GM21825 (cell line): ENCODE data around the gene S100A7A.

ENCODE experiments used
- ATAC-seq: cut with Tn5 transposase; IDR thresholded peaks from one replicate; pipeline ENCODE4 v1.9.1; 2021; ENCODE audit warnings: mild to moderate bottlenecking, moderate library complexity; ENCODE audit not compliant: unreplicated experiment

The S100A7A gene

DNA sequence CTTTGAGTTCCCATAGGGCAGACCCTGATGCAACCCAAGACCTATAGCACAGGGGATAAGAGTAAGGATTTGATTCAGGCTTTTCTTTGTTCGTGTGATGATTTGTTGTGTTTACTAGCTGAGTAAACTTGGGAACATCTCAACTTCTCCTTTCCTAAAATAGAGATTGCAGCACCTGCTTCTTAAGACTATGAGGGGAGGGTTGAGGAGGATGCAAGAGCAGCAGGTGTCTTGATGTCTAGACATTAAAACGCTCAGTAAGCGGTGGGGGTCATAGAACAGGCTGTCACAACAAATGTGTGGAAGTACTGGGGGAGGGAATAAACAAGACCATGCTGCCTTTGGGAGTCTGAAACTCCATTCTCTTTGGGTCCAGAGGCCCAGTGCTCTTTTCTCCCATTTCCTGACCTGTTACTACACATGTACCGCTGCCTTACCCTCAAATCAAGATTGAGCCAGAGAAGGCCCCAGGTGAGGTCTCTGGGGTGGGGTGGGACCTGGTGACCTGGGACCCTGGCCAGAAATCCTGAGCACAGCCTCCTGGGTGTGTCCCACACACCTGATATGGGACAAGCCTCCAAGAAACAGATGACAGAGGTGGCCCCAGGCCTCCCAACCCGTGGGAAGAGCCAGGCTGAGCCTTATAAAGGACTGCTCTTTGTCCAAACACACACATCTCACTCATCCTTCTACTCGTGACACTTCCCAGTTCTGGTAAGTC is at the start of gene S100A7A:
Gene S100A7A, plus strand, starts transcription at position 671 of the 721 bp plus-strand sequence. CDS start 1,563 bp downstream, outside the sequence.
- ATAC-seq, result no peak

DNA sequence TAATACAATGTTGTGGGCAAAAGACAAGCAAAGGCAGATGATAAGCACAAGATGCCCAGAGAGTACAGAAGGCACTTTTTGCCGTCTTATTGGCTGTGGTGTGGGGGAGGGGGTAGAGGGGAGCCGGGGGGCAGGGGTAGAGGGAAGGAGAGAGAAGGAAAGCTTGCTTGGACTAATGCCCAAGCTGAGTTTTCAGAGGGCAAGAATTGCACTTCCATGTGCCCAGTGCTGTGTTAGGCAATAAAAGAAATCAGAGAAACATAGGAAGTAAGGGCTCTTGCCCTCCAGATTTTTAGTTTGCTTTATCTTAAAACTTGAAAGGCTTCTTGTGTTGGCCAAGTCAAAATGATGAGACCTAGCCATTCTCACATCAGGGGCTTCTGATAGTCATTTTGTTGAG is 49.2 kb upstream of the S100A7A start:
- no peak for ATAC-seq

DNA sequence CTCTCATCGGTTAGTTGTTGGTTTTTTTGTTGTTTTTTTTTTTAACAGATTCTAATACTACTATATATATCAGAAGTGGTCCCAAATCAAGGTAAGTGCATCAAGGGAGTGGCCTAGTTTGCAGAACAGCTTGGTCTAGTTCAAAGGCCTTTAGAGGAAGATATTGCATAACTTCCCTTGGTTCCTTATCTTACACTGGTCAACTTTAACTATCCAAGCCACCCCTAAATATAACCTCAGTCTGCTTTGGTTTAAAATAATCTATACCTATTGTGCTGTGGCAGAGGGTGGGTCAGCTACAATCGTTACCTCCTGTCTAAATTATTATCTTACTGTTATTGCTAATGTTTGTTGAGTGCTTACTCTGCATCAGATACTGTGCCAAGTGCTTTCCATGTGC is 47.8 kb upstream of the S100A7A start:
- ATAC-seq, result no peak

DNA sequence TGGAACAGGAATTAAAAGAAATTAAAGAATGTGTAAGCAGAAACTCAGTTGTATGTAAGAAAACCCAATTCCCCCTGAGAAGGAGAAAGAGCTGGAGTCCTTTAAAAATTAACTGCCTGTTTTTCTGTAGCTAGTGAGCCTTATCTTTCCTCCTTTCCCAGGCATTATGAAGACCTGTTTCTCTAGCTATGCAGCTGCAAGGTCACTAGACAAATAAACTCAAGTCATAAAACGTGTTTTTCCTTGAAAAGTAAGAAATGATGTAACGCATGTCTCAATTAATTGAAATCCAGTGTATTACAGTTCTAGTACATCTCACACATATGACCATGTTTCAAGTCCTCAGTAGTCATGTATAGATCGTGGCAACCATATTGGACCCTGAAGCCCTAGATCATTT is 46.2 kb upstream of the S100A7A start:
- no peak for ATAC-seq

DNA sequence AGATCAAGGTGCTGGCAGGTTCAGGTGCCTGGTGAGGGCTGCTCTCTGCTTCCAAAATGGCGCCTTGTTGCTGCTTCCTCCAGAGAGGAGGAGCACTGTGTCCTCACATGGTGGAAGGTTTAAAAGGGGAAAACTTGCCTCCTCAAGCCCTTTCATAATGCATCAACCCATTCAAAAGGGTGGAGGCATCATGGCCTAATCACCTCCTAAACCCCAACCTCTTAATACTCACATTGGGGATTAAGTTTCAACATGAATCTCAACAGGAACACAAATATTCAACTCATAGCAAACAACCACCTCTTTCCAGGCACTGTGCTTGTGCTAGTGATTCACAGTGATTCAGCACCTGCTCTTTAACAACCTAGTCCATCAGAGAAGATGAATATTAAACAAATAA is 45.1 kb upstream of the S100A7A start:
- no peak for ATAC-seq

DNA sequence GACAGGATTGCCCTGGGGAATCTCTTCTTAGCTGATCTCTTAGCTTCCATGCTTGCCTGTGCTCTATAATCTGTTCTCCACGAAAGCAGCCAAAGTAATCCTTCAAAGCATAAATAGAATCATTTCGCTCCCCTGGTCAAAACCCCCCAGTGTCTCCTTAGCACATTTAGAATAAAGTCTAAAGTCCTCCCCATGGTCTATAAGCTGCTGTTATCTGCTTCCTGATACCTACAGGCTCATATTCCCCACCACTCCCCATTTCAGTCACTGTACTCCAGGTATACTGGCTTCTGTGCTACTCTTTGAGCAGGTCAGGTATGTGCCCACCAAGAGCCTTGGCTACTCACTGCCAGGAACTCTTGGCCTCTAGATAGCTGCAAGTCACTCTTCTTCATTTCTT is 43.7 kb upstream of the S100A7A start:
- ATAC-seq, result no peak

DNA sequence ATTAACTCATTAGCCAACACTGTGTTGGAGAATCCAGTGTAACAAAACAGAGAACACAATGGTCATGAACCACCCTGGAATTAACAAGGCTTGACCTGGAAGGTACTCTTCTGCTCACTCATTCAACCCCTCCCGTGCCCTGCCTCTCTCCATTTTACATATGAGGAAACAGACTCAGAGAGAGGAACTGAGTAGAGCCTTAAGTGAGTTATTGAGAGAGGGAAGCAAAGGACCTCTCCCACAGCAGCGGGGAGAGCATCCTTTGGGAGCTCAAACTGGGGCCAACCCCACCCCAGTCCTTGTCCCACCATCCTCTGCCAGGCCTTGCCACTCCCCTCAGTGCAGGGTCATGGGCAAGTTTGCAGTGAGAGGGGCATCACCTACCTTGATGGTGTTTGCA is 42.2 kb upstream of the S100A7A start:
- ATAC-seq, result no peak

DNA sequence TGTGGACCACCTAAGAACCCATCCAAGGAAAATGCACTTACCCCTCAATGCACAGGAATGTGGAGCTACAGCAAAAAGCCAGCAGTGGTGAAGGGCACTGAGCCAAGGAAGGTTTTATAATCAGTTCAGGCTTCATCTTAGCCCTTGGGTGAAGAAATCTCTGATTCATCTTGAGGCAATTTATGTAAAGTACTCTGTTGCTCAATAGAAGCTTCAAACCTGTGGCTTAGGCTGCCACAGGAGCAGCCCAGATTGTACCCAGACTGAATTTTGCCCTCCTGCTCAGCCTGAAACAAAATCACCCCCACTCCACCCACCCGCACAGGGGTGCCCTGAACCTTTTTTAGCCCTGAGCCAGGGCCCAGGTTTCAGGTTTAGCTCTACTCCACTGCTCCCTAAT is 40.8 kb upstream of the S100A7A start, which contains the start of gene S100A12:
Gene S100A12, minus strand, starts transcription at position 111 of the 400 bp plus-strand sequence. CDS start 1,029 bp downstream, outside the sequence.
- ATAC-seq, result no peak

DNA sequence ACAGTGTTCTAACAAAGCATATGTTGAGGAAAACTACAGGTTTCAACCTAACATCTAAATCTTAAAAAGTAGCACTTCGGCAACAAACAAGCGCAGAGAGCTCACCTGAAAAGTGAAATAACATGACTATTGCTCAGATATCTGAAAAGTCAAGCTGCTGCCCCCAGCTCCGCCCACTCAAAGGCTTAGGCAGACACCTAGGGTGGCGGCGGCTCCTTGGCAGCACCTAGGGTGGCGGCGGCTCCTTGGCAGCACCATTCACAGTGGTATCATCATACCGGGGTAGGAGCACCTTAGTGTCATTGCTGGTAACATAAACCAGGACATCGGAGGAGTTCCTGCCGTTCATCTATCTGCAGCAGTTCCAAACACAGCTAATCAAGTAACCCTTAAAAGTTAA is 36.7 kb upstream of the S100A7A start:
- ATAC-seq, result no peak

DNA sequence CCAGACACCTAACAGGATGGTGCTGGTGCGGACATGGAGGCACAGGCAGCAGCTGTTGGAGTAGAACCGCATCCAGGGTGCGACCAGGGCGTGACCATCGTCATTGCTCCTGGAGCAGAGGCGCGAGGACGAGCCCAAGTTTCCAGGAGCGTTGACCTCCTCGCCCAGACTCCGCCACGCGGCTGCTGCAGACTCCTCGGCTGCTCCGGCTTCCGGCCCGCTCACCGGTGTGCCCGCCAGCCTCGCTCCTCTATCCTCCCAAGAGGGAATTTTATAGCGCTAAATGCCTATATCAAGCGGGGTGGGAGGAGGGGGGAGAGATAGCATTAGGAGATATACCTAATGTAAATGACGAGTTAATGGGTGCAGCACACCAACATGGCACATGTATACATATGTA is 35.6 kb upstream of the S100A7A start:
- no peak for ATAC-seq

DNA sequence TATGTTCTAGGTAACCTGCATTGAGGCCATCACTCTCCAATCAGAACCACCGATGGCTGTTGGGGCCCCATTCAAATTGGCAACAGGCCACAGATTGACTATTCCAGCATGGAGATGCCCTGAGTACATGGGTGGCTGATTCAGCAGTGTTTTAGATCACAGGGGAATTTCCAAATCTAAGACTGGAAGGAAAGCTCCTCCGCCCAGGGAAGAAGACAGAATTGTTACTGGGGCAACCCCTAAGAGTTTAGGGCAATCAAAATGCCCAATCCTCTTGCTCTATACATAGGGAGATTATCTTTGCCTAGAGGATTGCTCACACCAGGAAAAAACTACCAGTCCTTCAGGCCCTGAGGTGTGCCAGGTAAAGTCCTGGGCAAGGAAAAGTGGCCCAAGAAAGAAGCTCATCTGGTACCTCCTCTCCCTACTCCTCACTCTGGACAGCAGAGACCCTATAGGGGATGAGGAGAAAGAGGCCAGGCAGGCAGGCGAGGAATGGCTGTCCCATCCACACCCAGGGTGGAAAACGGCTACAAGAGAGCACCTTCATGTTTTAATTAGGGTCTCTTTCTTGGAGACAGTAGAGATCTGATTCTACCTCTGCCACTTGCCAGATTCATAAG is 31.3 kb upstream of the S100A7A start:
- no peak for ATAC-seq

DNA sequence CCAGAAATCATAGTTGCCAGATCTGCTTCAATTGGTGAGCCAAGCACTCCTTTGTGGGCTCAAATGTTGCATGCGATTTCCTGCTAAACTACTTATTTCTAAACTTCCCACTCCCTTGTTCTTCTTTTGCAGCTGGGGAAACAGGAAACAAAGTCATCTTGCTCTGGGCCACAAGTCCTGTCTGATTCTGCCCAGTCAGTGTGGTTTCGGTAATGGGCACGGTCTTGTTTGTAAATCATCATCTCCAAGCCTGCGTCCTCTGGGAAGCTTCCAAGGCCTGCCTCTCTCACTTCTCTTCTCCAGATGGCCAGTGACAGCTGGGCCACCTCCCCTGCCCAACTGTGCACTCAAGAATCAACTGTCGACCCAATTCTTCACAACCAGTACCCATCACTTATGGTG is 29.8 kb upstream of the S100A7A start:
- no peak for ATAC-seq

DNA sequence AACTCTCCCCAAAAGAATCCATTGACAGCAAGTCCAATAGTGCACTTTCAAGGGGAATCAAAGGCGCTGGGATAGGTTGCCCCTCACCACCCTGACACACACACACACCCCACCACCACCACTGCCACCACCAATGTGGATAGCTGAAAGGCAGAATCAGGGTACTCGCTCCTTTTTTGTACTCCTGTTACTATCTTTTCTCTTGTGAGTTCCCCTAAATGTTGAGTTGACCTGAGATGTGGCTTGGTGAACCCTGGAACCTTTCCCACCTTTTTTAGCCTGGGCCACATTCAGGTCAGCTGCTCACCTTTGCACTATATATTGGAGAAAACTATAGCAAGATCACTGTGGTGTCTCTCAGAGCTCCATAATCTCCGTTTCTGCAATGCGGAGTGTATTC is 29.3 kb upstream of the S100A7A start:
- no peak for ATAC-seq

DNA sequence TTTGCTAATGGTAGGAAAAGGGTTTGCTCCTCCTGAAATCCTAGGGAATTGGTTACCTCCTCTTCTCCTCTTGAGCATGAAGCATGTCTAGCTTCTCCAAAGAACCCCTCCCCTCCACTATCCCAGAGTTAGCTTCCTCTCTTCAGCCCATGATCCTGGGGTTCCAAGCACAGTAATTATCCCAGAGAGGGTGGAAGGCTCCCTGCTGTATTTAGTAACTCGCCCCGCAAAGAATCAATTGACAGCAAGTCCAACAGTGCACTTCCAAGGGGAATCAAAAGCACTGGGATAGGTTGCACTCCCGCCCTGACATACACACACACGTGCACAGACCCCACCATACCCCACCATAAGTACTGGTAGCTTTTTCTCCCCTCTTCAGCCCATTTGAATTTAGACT is 28.5 kb upstream of the S100A7A start:
- no peak for ATAC-seq

DNA sequence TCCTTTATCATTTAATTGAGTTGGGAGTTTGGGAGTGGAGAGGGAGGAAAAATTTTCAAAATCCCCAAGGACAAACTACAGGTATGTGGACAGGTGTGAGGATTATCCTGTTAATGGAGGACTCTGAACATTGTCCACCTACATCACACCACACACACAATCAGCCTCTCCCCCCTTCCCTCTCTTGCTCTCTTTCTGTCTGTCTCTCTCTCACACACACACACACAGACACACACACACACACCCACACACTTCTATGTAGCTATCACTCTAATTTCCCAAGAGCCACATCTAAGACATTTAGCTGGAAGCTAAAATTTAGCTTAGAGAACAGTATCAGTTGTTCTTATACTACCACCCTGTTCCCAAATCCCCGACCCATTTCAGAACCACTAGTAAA is 26.9 kb upstream of the S100A7A start:
- ATAC-seq, result no peak

DNA sequence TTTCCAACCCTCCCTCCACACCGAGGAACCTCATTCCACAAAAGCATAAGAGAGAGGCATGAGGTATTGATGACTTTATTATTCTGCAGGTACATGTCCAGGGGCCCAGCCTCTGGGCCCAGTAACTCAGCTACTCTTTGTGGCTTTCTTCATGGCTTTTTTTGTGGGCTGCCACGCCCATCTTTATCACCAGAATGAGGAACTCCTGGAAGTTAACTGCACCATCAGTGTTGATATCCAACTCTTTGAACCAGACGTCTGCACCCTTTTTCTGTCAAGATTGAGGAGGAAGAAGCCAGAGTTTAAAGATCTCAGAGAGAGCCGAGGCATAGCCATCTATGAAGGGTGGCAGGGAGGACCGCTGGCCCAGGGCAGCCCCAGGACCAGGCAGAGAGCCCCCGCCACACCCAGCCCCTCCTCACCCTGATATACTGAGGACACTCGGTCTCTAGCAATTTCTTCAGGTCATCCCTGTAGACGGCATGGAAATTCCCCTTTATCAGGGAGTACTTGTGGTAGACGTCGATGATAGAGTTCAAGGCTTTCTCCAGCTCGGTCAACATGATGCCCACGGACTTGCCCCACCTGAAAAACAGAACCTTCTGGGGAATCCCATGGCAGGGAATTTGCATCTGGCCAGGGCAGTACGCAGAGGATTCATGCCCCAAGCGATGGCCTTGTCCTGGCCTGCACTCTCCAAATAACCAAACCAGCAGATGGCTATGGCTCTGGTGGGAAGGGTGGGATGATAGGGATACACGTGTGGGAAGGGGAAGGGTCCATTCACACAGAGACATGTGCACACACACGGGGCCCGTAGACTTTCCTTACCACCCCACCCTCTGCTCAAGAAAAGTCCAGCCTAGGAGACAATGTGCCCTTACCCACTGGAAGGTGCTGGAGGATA is 26.1 kb upstream of the S100A7A start:
- ATAC-seq, result no peak

DNA sequence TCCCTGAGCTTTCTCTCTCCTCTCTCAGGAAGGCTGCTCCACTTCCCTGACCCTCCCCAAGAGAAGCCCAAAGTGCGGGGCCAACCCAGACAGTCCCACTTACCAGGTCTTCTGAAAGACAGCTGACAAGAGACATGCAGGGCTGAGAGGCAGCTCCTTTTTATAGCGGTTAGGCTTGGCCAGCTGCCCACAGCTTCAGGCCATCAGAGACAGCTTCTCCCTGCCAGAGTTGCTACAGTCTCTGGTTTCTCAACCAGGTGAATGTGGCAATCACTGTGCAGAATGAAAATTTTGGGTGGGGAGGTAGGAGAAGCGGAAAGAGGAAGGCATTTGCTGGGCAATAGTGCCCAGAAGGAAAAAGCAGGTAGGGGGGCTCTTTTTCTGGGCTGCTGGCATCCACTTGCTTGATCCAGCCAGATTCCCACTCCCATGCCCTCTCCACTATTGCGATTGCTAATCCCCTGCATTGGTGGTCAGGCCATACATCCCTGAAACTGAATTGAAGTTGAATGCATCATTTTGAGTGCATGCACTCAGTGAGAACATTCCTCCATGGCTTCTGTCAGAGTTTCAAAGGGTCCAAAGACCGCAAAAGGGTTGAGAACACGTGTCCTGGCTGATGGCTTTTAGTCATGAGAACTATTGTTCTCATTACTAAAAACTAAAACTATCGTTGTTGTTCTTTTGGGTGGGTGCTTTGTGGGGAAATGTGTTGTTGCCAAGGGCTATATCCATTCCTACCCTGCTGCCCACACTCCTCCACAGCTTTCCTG is 25.2 kb upstream of the S100A7A start, which contains the start of gene S100A8:
Gene S100A8, minus strand, starts transcription at position 136 of the 773 bp plus-strand sequence. CDS start 538 bp downstream, outside the sequence.
- no peak for ATAC-seq

DNA sequence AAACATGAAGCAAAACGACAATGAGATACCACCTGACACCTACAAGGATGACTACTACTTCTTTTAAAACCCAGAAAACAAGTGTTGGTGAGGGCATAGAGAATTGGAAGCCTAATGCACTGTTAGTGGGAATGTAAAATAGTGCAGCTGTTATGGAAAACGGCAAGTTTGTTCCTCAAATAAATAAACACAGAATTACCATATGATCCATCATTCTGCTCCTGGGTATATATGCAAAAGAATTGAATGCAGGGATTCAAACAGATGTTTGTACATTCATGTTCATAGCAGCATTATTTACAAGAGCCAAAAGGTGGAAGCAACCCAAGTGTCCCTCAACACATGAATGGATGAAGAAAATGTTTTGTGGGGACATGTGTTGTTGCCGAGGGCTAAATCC is 24.1 kb upstream of the S100A7A start:
- no peak for ATAC-seq

DNA sequence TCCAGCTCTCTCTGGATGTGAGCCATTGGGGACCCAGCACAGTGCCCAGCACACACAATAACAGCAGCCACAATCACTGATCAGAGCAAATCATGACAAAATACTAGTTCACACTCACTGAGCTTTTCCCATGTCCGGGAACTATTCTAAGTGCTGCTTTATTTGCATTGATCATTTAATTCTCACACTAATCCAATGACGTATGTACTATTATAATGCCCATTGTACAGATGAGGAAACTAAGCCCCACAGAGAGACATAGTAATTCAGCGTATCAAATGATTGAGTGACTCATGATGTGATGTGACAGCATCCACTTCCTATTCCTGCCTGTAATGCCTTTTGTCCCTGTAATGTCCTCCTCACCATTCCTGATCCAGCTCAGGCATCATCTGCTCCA is 23.5 kb upstream of the S100A7A start:
- no peak for ATAC-seq

DNA sequence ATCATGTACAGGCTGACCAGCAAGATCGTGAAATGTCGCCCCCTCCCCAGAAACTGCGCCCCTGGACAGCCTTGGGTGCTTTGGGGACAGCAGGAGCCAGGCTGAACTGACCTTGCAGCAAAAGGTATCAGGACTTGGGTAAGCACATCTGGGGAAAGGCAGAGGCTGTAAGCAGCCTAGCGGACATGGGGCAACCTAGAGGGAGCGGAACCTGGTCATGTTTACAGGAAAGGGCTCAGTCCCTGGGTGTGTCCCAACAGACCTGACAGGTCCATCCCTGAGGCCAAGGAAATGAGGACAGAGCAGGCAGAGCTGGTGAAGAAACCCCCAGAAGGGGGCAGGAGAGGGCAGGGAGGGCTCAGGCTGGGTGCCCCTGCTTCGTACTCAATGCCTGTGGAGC is 22.4 kb upstream of the S100A7A start:
- ATAC-seq, result no peak

DNA sequence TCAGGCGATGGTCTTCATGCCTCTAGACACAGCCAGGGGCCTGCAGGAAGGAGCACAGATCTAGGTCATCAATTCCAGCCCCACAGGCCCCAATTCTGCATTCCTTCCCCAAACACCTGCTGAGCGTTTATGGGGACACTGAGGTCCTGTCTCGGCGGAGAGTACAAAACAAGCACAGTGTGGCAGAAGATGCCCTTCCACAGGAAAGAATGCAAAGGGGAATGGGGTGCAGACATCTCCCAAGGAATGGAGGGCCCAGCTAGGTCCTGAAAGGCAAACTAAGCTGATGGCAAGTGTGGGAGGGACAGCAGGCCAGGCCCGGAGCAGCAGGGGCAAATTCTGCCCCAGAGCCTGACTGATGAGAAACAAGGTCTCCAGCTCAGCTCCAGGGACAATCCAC is 21.9 kb upstream of the S100A7A start:
- ATAC-seq, result no peak
